Chondrocyte (in vitro differentiated cells): ENCODE measurements around the gene ANO6. TPM values are rescaled to one million over a fixed set of nuclear protein-coding genes. Genes with fewer than 3 reads are reported as not detected.
"Not testable (repeated sequence)": the region's sequence is repeated elsewhere in the genome, so short reads cannot be mapped to it uniquely, and the experiment has no call there.

Experiments
- DNase-seq: peaks from one replicate; pipeline ENCODE4 v3.0.0; 2021; ENCODE audit warnings: mixed read lengths, low spot score
- H3K27ac Mint-ChIP-seq: one replicate; pipeline ENCODE4 v1.8.0; 2021; ENCODE audit warnings: mild to moderate bottlenecking, moderate library complexity, mixed read lengths; ENCODE audit not compliant: unreplicated experiment
- H3K27me3 Mint-ChIP-seq: 2 replicates; pipeline ENCODE4 v1.8.0; 2021; ENCODE audit warnings: low read depth, mixed read lengths
- H3K36me3 Mint-ChIP-seq: 2 replicates; pipeline ENCODE4 v1.8.0; 2021; ENCODE audit warnings: low read depth, mixed read lengths
- H3K4me1 Mint-ChIP-seq: 2 replicates; pipeline ENCODE4 v1.8.0; 2021; ENCODE audit warnings: low read depth, mild to moderate bottlenecking, mixed read lengths
- H3K4me3 Mint-ChIP-seq: one replicate; pipeline ENCODE4 v1.8.0; 2021; ENCODE audit warnings: mild to moderate bottlenecking, moderate library complexity, mixed read lengths; ENCODE audit not compliant: unreplicated experiment
- H3K9me3 Mint-ChIP-seq: 2 replicates; pipeline ENCODE4 v1.8.0; 2021; ENCODE audit warnings: low read depth, mixed read lengths
- total RNA-seq: library from RNA; stranded (reverse); gene quantifications from 3 replicates; pipeline ENCODE4 v1.2.1, GENCODE V29; 2021
- TF ChIP-seq, protein P1 (sequence below): fragments of 200-600 bp; sonication (generic); IDR thresholded peaks from 2 replicates; pipeline ENCODE4 v1.5.0; 2021; ENCODE audit warnings: antibody characterized with exemption, mild to moderate bottlenecking, moderate library complexity

Gene ANO6
- total RNA-seq, 1 donor from 2014 or later = 75.8 TPM

DNA sequence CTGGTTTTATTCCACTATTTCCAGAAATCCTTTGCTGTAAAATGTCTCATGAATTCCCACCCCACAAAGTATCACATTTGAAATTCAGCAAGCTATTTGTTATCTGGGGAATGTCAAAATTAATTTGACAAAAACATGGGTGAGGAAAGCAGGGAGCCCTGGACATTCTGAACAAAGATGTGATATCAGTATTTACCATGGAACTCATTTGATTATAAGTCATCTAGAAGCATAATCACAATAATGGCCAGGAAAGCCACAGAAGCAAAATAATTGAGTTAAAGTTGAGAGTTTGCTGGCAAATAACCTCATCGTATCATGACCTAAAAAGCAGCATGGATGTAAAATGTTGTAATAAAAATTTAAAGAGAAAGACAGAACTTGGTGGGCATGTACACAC, 96.1 kb downstream of the ANO6 start:
- Mint-ChIP-seq H3K4me3 (no peak overlapping the region), H3K4me1 (no peaks in the 10 kb centered on the region), H3K27me3 (no peaks in the 10 kb centered on the region), H3K9me3 (peaks cover 2% of the 10 kb centered on the region), H3K36me3 (peaks cover 13% of the 10 kb centered on the region), H3K27ac (no peak overlapping the region)
- TF ChIP-seq, protein P1, sequence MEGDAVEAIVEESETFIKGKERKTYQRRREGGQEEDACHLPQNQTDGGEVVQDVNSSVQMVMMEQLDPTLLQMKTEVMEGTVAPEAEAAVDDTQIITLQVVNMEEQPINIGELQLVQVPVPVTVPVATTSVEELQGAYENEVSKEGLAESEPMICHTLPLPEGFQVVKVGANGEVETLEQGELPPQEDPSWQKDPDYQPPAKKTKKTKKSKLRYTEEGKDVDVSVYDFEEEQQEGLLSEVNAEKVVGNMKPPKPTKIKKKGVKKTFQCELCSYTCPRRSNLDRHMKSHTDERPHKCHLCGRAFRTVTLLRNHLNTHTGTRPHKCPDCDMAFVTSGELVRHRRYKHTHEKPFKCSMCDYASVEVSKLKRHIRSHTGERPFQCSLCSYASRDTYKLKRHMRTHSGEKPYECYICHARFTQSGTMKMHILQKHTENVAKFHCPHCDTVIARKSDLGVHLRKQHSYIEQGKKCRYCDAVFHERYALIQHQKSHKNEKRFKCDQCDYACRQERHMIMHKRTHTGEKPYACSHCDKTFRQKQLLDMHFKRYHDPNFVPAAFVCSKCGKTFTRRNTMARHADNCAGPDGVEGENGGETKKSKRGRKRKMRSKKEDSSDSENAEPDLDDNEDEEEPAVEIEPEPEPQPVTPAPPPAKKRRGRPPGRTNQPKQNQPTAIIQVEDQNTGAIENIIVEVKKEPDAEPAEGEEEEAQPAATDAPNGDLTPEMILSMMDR = no peak
- no peak for DNase-seq

DNA sequence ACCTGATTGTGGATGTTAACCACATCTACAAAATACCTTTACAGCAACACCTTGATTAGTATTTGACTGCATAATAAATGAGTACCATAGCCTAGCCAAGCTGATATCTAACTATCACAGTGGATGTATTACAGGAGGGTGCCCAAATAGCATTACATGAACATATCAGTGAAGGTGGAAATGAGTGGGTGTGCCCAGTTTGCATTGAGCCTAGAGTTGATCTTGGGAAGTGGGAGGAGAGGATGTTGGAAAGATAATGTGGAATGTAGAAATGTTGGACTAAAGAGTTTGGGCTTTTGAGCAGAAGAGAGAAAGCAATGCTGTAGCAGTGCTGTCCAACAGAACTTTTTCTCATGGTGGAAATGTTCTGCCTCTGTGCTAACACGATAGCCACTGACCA, 98.9 kb downstream of the ANO6 start:
- H3K27me3 Mint-ChIP-seq = no peaks in the 10 kb centered on the region

GRCh38 chr12:45315462-45315861, 99.6 kb downstream of the ANO6 start:
- no peaks in the 10 kb centered on the region for H3K27me3 Mint-ChIP-seq
- H3K4me1 Mint-ChIP-seq = no peaks in the 10 kb centered on the region
- peaks cover 7% of the 10 kb centered on the region for H3K9me3 Mint-ChIP-seq
- no peak for DNase-seq
- no peak overlapping the region for H3K4me3 Mint-ChIP-seq
- TF ChIP-seq, protein P1 = no peak
- H3K27ac Mint-ChIP-seq = no peak overlapping the region
- peaks cover 22% of the 10 kb centered on the region for H3K36me3 Mint-ChIP-seq

More for the DNA sequence above, 98.9 kb downstream of the ANO6 start:
- Mint-ChIP-seq H3K9me3 (peaks cover 5% of the 10 kb centered on the region), H3K27ac (no peak overlapping the region), H3K36me3 (peaks cover 18% of the 10 kb centered on the region), H3K4me3 (no peak overlapping the region), H3K4me1 (no peaks in the 10 kb centered on the region)
- no peak for DNase-seq
- TF ChIP-seq, protein P1 = no peak

GRCh38 chr12:45317261-45317660, 101.4 kb downstream of the ANO6 start:
- peaks cover 24% of the 10 kb centered on the region for H3K36me3 Mint-ChIP-seq
- not testable (repeated sequence) for H3K4me1 Mint-ChIP-seq, DNase-seq, H3K27ac Mint-ChIP-seq, H3K27me3 Mint-ChIP-seq, H3K4me3 Mint-ChIP-seq
- H3K9me3 Mint-ChIP-seq = peaks cover 10% of the 10 kb centered on the region

GRCh38 chr12:45322810-45323209, 106.9 kb downstream of the ANO6 start:
- Mint-ChIP-seq H3K4me1 (peaks cover 21% of the 10 kb centered on the region), H3K4me3 (no peak overlapping the region), H3K9me3 (peaks cover 6% of the 10 kb centered on the region), H3K27ac (no peak overlapping the region), H3K36me3 (peaks cover 9% of the 10 kb centered on the region), H3K27me3 (no peaks in the 10 kb centered on the region)
- TF ChIP-seq, protein P1 = no peak
- DNase-seq = no peak

DNA sequence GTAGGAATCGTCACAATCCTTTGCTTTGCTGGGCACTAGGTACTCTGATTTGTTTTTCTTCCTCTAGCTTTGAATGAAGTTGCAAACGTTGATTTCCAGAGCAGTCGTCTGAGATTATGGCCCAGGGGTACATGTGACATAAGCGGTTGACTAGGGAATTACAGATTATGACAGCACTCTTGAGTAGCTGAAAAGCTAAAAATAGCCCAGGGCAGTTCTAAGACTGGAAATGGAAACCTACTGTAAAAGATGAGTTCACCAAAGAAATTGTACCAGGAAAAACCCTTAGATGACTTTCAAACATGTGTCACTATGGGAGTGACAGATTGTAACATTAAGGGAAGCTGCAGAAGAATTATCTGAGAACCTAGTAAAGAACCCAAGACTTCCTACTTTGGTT, 108.5 kb downstream of the ANO6 start:
- TF ChIP-seq, protein P1 = no peak
- no peaks in the 10 kb centered on the region for H3K27me3 Mint-ChIP-seq
- H3K4me1 Mint-ChIP-seq = peaks cover 32% of the 10 kb centered on the region
- peaks cover 6% of the 10 kb centered on the region for H3K36me3 Mint-ChIP-seq
- DNase-seq = no peak
- H3K27ac Mint-ChIP-seq = peak overlapping the region; percentile 4
- peaks cover 5% of the 10 kb centered on the region for H3K9me3 Mint-ChIP-seq
- H3K4me3 Mint-ChIP-seq = no peak overlapping the region
